NCI-H226 (cell line): ENCODE results near the gene C1orf198.

Source experiments
- DNase-seq: peaks from one replicate; pipeline ENCODE4 v3.0.0-alpha.2; 2015

C1orf198 gene

DNA sequence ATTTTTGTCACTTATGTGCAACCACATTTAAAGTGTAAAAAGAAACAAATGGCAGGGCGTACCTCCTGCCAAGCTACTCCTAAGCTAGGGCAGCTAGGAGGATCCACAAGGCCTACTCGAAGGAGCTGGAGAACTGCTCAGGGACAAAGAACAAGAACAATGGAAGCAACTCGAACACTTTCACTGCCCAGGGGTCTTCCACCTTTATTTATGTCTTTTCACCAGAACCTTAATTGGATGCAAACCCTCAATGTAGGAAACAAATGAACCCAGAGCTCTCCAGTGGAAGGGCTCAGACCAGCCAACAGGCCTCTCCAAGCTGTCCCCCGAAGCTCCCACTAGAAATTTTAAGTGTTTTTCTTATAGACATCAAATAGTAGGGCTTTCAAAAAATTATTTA, 39.9 kb downstream of the C1orf198 start:
- DNase-seq: no peak

DNA sequence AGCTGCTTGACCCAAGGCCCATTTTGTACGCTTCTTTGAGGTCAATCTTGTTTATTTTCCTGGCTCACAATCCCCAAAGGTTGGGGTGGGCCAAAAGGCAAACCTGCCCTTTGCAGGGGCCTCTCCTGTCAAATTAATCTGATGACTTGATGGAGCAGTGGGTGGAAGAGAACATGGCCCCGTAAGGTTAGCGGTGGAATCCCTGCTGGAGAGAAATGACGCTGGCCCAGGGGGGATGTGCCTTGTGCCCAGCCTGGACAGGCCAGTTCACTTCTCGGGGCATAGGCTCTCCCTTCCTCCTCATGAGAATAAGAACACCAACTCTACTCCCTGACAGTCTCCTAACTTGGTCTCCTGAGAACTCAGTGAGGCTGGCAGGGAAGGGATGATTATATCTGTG, 40.5 kb downstream of the C1orf198 start:
- no peak for DNase-seq

GRCh38 chr1:230827081-230827681, 41.1 kb downstream of the C1orf198 start:
- DNase-seq: no peak

GRCh38 chr1:230826166-230826875, 42.0 kb downstream of the C1orf198 start:
- no peak for DNase-seq

DNA sequence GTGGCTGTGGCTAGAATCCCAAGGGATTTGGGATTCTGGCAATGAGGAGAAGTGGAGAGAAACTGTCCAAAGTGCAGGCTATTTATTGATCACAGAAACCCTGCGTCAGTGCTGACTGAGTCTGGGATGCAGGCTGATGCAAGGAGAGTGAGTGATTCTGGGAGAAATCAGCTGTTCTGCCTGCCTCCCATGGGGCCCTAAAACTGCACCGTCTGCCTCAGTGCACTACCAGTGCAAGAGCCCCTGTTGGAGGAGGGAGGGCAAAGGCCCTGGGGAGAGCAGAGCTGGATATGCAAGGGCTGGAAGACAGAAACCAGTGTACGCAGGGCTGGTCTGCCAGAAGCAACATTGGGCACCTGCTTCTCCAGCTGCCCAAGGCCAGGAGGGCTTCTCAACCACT, 42.6 kb downstream of the C1orf198 start:
- DNase-seq: no peak

DNA sequence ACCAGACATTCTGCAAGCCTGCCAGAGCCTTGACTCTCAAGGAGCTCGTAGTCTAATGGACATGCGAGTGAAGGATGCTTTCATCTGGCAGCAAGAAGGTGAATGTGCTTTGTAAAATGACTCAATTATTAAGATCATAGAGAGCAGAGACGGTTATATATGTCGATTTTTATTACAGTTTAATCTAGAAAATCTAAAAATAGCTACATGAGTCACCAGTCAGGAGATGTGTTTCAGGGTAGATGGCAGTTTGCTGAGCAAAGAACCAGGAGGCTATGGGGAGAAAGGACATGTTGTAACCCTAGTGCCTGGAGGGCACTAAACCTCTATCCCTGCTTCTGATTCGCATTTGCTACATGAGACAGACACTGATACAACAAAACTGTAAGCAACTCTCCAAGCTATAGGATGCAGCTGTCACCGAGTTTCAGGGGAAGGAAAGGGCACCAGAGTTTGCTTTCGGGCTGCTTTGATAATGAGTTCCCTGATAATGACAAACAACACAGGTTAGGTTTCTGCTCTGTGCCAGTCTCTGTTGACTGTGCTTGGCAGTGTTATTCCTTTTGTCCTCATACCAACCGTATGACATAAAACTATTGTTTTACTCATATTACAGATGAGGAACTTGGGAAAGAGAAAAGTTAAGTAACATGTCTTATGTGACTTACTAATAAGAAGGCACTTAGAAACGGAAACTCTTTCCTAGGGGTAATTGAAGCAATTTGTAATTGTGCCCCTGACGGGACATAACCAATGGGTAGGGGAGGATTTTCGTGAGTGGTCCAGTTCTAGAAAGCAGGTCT, 43.2 kb downstream of the C1orf198 start:
- no peak for DNase-seq

DNA sequence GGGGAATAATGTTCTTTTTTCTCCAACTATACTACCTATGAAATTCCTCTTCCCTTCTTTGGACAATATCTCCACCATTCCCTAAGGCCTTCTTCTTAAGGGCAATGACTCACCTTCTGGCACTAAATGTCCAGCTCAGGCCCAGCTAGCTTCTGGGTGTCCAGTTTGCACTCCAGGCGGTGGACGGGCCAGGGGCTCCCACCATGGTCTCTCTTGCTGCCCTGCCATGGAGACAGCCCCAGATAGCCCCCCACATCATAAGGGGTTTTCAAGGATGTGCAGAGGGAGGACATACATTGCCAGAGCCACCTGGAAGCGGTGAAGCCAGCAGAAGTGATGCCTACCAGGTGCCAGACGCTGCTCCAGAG, 43.8 kb downstream of the C1orf198 start:
- no peak for DNase-seq

DNA sequence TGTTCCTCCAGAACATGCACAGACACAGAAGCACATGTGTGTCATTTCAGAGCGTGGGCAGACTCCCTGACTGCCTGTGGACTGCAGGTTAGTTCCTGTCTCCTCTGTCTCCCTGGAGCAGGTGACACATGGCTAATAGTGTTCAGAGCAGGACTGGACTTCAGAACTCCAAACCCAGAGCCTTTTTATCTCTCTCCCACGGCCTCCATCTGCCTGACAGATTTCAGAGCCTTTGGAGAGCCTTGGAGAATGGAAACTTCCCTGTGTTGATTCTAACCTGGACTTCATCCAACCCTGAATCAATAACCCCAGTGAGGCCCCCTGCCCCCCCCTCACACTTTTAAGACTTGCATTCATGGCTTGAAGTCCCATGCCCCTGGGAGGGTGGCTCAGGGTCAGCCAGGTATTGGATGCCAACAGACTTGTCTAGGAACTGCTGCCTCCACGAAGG, 44.4 kb downstream of the C1orf198 start:
- no peak for DNase-seq

- no peak for DNase-seq
These were observed 44.9 kb downstream of the C1orf198 start for GRCh38 chr1:230823426-230823825.

GRCh38 chr1:230822092-230822581, 46.2 kb downstream of the C1orf198 start:
- DNase-seq: no peak

DNA sequence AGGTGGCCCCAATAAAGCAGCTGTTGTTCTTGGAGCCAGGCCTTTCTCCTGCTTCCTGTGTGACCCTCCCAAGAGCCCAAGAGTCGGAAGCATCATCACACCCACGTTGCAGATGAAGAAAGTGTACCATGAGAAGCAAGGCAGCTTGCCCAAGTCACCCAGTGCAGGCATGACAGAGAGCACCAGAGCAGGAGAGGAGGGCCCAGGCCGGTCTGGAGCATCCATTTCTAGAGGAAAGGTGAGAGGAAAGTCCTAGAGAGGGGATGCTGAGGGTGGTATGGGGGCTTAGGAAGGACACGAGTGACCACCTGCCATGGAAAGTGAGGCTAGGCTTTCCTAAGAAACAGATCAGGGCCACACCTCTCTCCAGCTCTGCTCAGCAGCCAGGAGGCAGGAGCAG, 47.0 kb downstream of the C1orf198 start:
- DNase-seq: no peak

GRCh38 chr1:230820568-230820967, 47.8 kb downstream of the C1orf198 start:
- DNase-seq: no peak

- no peak for DNase-seq
These were observed 48.3 kb downstream of the C1orf198 start for GRCh38 chr1:230819976-230820375.

DNA sequence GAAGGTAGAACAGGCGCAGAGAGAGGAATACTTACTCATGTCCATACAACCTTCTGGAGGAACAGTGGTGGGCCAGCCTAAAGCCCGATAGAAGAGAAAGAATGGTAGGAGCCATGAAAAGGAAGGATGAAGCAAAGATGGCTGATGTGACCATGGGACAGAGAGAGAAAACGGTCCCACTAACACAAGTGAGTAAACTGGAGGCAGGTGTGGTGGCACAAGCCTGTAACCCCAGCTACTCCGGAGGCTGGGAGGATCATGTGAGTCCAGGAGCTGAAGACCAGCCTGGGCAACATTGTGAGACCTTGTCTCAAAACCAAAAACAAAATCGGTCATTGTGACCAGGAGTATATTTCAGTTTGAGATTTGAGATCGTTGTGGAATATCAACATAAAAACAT, 49.4 kb downstream of the C1orf198 start:
- DNase-seq: no peak

- no peak for DNase-seq
These were observed 50.0 kb downstream of the C1orf198 start for GRCh38 chr1:230818367-230818766.

DNA sequence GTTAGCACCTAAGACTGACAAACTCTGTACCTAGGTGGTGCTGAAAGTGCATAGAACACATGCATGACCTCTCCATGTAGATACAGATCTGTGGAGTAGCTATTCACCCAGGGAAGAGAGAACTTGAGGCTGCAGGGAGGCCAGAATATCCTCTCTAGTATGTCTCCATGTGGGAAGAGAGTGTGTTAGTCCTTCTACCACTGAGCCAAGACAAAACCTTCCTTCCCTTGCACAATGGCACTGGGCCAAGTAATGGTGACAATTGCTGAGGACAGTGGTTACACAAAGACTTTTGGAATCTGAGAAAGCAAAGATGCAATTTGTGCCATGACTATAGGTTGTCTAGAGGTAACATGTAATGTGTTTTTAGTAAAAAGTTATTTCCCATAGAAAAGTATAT, 52.3 kb downstream of the C1orf198 start:
- no peak for DNase-seq

DNA sequence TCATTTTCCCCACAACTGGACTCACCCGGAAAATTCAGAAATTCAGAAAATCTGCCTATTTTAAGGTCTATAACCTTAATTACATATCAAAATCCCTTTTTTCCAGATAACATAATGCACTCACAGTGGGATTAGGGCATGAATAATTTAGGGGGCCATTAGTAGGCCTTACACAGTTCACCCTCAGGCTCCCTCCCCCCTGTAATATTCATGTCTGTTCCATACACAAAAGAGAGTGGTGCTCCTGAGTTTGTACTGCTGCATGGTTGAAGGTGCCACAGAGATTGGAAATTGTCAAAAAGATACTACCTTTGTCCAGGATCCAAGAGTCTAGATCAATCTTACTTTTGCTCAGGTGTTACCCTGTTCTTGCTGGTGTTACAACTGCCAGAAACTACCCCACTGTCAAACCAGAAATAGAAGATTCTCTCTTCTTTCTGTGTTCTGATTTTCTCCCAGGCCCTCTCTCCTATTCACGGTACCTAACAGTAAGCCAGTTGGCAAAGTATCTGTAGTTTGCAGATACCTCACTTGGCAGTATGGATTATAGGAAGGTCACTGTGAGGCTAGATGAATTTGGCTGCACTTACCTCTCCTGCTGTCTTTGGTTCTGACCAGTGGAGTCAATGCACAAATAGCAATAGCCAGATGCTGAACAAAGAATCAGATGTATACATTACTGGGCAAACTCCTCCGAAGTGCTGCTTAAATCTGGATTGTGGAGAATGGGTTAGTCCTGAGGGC, 53.2 kb downstream of the C1orf198 start:
- no peak for DNase-seq

DNA sequence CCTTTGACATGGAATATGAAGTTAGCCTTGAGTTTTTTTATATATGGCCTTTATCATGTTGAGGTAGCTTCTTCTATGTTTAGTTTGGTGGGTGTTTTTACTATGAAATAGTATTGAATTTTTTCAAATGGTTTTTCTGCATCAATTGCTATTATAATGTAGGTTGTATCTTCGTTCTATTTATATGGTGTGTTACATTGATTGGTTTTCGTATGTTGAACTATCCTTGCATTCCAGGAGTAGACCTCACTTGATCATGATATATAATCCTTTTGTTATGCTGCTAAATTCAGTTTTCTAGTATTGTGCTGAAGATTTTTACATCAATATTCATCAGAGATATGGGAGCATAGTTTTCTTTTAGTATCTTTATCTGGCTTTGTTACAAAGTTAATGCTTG, 55.8 kb downstream of the C1orf198 start:
- DNase-seq: no peak

- DNase-seq: no peak
These were observed 58.9 kb downstream of the C1orf198 start for GRCh38 chr1:230809256-230809990.

GRCh38 chr1:230808281-230808872, 59.9 kb downstream of the C1orf198 start:
- DNase-seq: no peak

- no peak for DNase-seq
These were observed 60.6 kb downstream of the C1orf198 start for GRCh38 chr1:230807561-230808280.
